Upper lobe of right lung (tissue), 1 donor: ENCODE data around the gene CASKIN2. TPM values are rescaled to one million over a fixed set of nuclear protein-coding genes. Genes with fewer than 3 reads are reported as not detected.

Experiments
- ATAC-seq: fragments of 200-7000 bp; cut with Tn5 transposase; one replicate; pipeline ENCODE4 v1.9.1; 2020; ENCODE audit warnings: mild to moderate bottlenecking, moderate library complexity
- DNase-seq: peaks from one replicate; pipeline ENCODE4 v3.0.0-alpha.2; 2020
- H3K27ac ChIP-seq: fragments of 200-600 bp; one replicate; pipeline ENCODE4 v1.8.0; 2022
- H3K27me3 ChIP-seq: fragments of 200-600 bp; one replicate; pipeline ENCODE4 v1.8.0; 2022; ENCODE audit warnings: mild to moderate bottlenecking
- H3K36me3 ChIP-seq: fragments of 200-600 bp; one replicate; pipeline ENCODE4 v1.8.0; 2022
- H3K4me1 ChIP-seq: fragments of 200-600 bp; one replicate; pipeline ENCODE4 v1.8.0; 2022
- H3K4me3 ChIP-seq: fragments of 200-600 bp; one replicate; pipeline ENCODE4 v1.8.0; 2022; ENCODE audit warnings: mild to moderate bottlenecking
- H3K9me3 ChIP-seq: fragments of 200-600 bp; one replicate; pipeline ENCODE4 v1.8.0; 2022
- intact Hi-C: fragments of 100-400 bp; cut with DNase I; formaldehyde crosslinking; loops from one replicate; pipeline ENCODE4 v1.11.0; 2022
- total RNA-seq: library from RNA; stranded (reverse); fragmentation: NEBNext Ultra II Directional; extraction: Animal tissue kit (Norgen Biotek cat#: 25700); gene quantifications from one replicate; pipeline ENCODE4 v1.2.1, GENCODE V29; 2021
- TF ChIP-seq, protein P1 (sequence below): fragments of 200-600 bp; IDR thresholded peaks from one replicate; pipeline ENCODE4 v1.8.0; 2022; ENCODE audit warnings: antibody characterized with exemption
- donor health status: DM: no; HTN: yes; CAD: no; lungs with severe emphysema.

CASKIN2 gene
- total RNA-seq, 1 donor from 2014 or later: 101 TPM

DNA sequence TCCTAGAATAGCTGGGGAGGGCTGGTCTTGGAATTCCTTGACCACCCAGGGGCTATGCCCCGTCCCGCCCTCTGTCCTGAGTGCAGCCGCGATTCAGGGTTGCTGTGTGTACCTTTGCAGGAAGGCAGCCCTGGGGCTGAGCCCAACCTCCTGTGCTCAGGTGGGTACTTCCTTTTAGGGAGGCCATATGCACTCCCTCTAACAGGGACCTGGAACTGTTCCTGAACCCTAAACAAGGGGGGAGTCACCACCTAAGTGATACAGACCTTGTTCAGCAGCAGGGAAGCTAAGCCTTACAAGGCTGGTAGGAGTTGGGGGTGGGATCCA is 34.8 kb upstream of the CASKIN2 start:
- ATAC-seq: peak; percentile 34

DNA sequence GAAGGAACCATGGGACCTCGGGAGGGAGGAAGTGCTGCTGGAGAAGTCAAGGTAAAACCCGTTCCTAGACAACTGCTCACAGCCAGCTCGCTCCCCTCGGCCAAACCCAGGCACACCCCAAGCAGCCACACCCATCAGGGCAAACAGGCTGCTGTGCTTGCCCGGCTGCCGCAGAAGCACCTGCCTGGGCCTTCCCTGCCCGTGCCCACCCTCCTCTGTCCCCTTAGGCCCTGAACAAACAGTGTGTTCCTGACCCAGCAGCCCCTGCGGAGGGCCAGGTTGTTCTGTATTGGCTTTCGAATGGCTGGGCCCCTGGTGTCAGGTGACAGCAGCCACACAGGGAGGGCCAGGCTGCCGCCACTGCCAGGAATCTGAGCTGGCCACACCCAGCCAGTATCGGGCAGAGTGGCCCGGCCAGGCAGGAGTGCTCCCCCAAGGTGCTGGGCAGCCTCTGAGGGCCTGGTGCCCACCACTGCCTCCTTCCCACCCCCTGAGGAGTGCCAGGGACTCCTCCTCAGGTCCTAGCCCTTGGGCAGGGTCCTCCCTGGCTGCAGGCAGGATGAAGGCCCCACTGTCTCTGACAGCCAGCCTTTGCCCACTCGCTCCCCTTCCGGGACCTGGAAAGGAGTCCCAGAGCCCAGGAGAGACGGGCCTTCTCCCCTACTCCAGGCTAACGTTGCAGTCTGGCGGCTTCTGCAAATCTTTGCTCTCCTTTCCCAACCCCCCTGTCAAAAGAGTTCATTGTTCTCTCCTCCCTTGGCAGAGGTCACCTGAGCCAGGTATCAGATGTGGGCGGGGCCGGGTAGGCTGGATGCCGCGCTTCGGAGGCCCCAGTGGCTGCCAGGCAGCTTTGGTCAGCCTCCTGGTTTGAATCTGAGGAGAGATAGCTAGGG is 34.2 kb upstream of the CASKIN2 start:
- DNase-seq (peak; percentile 94), ATAC-seq (peak; percentile 94)
- H3K4me1 ChIP-seq: no peaks in the 10 kb centered on the region
- intact Hi-C loops: no loop called here
- H3K27ac ChIP-seq: peak overlapping the region; percentile 93
- no peaks in the 10 kb centered on the region for H3K27me3 ChIP-seq
- TF ChIP-seq, protein P1, sequence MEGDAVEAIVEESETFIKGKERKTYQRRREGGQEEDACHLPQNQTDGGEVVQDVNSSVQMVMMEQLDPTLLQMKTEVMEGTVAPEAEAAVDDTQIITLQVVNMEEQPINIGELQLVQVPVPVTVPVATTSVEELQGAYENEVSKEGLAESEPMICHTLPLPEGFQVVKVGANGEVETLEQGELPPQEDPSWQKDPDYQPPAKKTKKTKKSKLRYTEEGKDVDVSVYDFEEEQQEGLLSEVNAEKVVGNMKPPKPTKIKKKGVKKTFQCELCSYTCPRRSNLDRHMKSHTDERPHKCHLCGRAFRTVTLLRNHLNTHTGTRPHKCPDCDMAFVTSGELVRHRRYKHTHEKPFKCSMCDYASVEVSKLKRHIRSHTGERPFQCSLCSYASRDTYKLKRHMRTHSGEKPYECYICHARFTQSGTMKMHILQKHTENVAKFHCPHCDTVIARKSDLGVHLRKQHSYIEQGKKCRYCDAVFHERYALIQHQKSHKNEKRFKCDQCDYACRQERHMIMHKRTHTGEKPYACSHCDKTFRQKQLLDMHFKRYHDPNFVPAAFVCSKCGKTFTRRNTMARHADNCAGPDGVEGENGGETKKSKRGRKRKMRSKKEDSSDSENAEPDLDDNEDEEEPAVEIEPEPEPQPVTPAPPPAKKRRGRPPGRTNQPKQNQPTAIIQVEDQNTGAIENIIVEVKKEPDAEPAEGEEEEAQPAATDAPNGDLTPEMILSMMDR: no peak
- peak overlapping the region; percentile 14 for H3K4me3 ChIP-seq
- H3K9me3 ChIP-seq: no peaks in the 10 kb centered on the region
- H3K36me3 ChIP-seq: no peaks in the 10 kb centered on the region

More for the DNA sequence above, 34.8 kb upstream of the CASKIN2 start:
- H3K27me3 ChIP-seq: no peaks in the 10 kb centered on the region
- TF ChIP-seq, protein P1: no peak
- DNase-seq: no peak
- intact Hi-C loops: no loop called here
- H3K4me1 ChIP-seq: no peaks in the 10 kb centered on the region
- H3K27ac ChIP-seq: peak overlapping the region; percentile 93
- no peaks in the 10 kb centered on the region for H3K36me3 ChIP-seq
- H3K4me3 ChIP-seq: no peak overlapping the region
- no peaks in the 10 kb centered on the region for H3K9me3 ChIP-seq

DNA sequence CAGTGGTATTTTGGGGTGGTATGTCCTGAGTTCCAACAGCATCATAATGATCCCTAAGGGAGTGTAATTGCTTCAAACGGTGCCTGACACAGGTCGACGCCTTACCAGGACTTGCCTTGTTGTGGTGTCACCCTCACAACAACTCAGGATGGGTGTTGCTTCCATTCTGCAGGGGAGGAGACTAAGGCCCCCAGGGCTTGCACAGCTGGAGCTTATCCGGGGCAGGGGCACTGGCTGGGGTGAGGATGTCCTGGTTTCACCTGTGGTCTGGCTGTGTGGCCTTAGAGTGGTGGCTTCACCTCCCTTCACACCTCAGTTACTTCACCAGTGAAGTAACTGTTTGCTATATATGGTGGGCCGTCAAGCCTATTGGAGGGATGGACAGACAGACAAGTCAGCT is 33.5 kb upstream of the CASKIN2 start:
- H3K27me3 ChIP-seq: no peaks in the 10 kb centered on the region
- no peak overlapping the region for H3K4me3 ChIP-seq
- no peaks in the 10 kb centered on the region for H3K36me3 ChIP-seq
- intact Hi-C loops: no loop called here
- no peaks in the 10 kb centered on the region for H3K4me1 ChIP-seq
- TF ChIP-seq, protein P1: no peak
- no peak for DNase-seq
- no peaks in the 10 kb centered on the region for H3K9me3 ChIP-seq
- peak overlapping the region; percentile 93 for H3K27ac ChIP-seq
- no peak for ATAC-seq

DNA sequence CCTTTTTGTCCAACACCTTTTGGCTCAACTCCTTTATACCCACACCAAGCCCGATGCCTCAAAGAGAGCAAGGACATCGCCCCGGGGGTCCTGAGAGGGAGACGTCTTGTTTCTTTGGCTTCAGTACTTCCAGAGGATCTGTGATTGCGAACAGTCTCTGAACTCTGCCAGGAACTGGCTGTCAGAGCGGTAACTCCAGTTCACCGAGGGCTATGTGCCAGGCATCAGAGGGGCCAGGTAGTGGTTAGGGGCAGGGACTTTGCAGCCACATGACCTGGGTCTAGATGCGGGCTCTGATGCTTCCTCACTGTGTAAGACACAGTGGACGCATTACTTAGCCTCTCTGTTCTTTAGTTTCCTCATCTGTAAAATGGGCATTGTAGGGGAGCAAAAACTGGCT is 31.8 kb upstream of the CASKIN2 start:
- Histone ChIP-seq H3K36me3 (no peaks in the 10 kb centered on the region), H3K27ac (no peak overlapping the region), H3K4me3 (no peak overlapping the region), H3K4me1 (no peaks in the 10 kb centered on the region), H3K27me3 (no peaks in the 10 kb centered on the region), H3K9me3 (no peaks in the 10 kb centered on the region)
- no peak for DNase-seq
- intact Hi-C loops: no loop called here
- TF ChIP-seq, protein P1: no peak
- ATAC-seq: no peak

DNA sequence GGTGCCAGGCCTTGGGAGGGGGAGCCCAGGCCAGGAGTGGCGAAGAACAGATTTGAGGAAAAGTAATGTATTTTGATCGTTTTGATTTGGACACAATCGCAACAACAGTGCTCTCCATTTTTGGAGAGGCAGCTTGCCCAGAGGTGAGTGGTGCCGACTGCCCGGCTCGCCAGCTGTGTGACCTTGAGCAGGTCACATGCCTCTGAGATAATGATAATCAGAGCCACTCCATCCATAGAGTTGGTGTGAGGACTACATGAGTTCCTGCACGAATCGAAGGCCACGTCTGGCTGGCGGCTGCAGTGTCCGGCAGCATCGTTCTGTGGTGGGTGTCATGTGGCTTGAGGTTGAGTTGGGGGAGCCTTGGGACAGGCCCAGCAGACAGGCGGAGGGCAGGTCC is 30.8 kb upstream of the CASKIN2 start:
- intact Hi-C loops: no loop called here
- Histone ChIP-seq H3K36me3 (no peaks in the 10 kb centered on the region), H3K27me3 (no peaks in the 10 kb centered on the region), H3K27ac (no peak overlapping the region), H3K9me3 (no peaks in the 10 kb centered on the region), H3K4me1 (no peaks in the 10 kb centered on the region), H3K4me3 (no peak overlapping the region)
- ATAC-seq: no peak
- TF ChIP-seq, protein P1: no peak
- DNase-seq: no peak
